BE2C (cell line): ENCODE measurements around the gene GEMIN4.
"Not testable (repeated sequence)": the region's sequence is repeated elsewhere in the genome, so short reads cannot be mapped to it uniquely, and the experiment has no call there.

Experiments
- DNase-seq: peaks from one replicate; pipeline ENCODE4 v3.0.0-alpha.2; 2020
- H3K27me3 ChIP-seq: fragments of 250-450 bp; sonication (Bioruptor Pico); 2 replicates; pipeline ENCODE4 v1.5.1; 2020; ENCODE audit warnings: mild to moderate bottlenecking
- H3K36me3 ChIP-seq: fragments of 250-450 bp; sonication (Bioruptor Pico); 2 replicates; pipeline ENCODE4 v1.5.1; 2020; ENCODE audit warnings: mild to moderate bottlenecking
- H3K4me1 ChIP-seq: fragments of 250-450 bp; sonication (Bioruptor Pico); 2 replicates; pipeline ENCODE4 v1.5.1; 2020
- H3K4me3 ChIP-seq: 2 replicates; pipeline ENCODE4 v1.5.1; 2011; ENCODE audit warnings: low read depth, low read length
- H3K9me3 ChIP-seq: fragments of 250-450 bp; sonication (Bioruptor Pico); 2 replicates; pipeline ENCODE4 v1.5.1; 2020
- CTCF ChIP-seq: IDR thresholded peaks from 2 replicates; pipeline ENCODE4 v1.5.1; 2012; ENCODE audit warnings: mild to moderate bottlenecking, low read depth, low read length

The GEMIN4 gene

GRCh38 chr17:699345-699744 lies 52.7 kb downstream of the GEMIN4 start:
- 0 out of 2 replicates have a peak, but pooled peaks cover 2% of the 10 kb centered on the region for H3K36me3 ChIP-seq
- H3K4me1 ChIP-seq, result no peaks in the 10 kb centered on the region
- no peak overlapping the region for H3K4me3 ChIP-seq
- DNase-seq, result no peak
- no peaks in the 10 kb centered on the region for H3K9me3 ChIP-seq
- H3K27me3 ChIP-seq, result no peaks in the 10 kb centered on the region
- no peak for TF ChIP-seq CTCF

- not testable (repeated sequence) for H3K36me3 ChIP-seq, H3K9me3 ChIP-seq, H3K27me3 ChIP-seq
These were observed 54.0 kb downstream of the GEMIN4 start for GRCh38 chr17:698096-698495.

GRCh38 chr17:697682-698081 lies 54.4 kb downstream of the GEMIN4 start:
- Histone ChIP-seq H3K4me1 (no peaks in the 10 kb centered on the region), H3K4me3 (no peak overlapping the region), H3K9me3 (no peaks in the 10 kb centered on the region), H3K36me3 (0 out of 2 replicates have a peak, but pooled peaks cover 2% of the 10 kb centered on the region), H3K27me3 (no peaks in the 10 kb centered on the region)
- TF ChIP-seq CTCF, result no peak
- DNase-seq, result peak; percentile 50

More at GRCh38 chr17:698096-698495, 54.0 kb downstream of the GEMIN4 start:
- H3K4me1 ChIP-seq, DNase-seq, H3K4me3 ChIP-seq: not testable (repeated sequence)

- Histone ChIP-seq H3K36me3 (0 out of 2 replicates have a peak, but pooled peaks cover 2% of the 10 kb centered on the region), H3K27me3 (no peaks in the 10 kb centered on the region), H3K4me1 (no peaks in the 10 kb centered on the region), H3K9me3 (no peaks in the 10 kb centered on the region), H3K4me3 (no peak overlapping the region)
- no peak for TF ChIP-seq CTCF
- no peak for DNase-seq
These were observed 55.7 kb downstream of the GEMIN4 start for GRCh38 chr17:696369-696768.
